WTC11 (cell line): Measurements from ENCODE around the gene MAP3K14. TPM values are rescaled to one million over a fixed set of nuclear protein-coding genes. Genes with fewer than 3 reads are reported as not detected.

Experiments
- ATAC-seq: fragments of 200-7000 bp; cut with Tn5 transposase; 2 replicates; pipeline ENCODE4 v1.10.0; 2021; ENCODE audit warnings: mild to moderate bottlenecking, moderate library complexity
- CTCF ChIA-PET: fragments of 300-600 bp; sonication (Branson Sonifier 250); formaldehyde crosslinking; loops from one replicate; lab custom pipeline; 2021; ENCODE audit warnings: antibody characterized with exemption; lab: Charles Lee
- POLR2A ChIA-PET: fragments of 350-600 bp; sonication (Branson Sonifier 250); formaldehyde crosslinking; loops from one replicate; lab custom pipeline; 2021; ENCODE audit warnings: antibody characterized with exemption; lab: Charles Lee
- DNase-seq: peaks from one replicate; pipeline ENCODE4 v3.0.0; 2021; ENCODE audit warnings: low spot score
- H3K27ac Mint-ChIP-seq: 2 replicates; pipeline ENCODE4 v1.8.0; 2021; ENCODE audit warnings: mixed read lengths
- H3K27me3 Mint-ChIP-seq: 2 replicates; pipeline ENCODE4 v1.8.0; 2021; ENCODE audit warnings: low read depth, mild to moderate bottlenecking, moderate library complexity, mixed read lengths
- H3K36me3 Mint-ChIP-seq: 2 replicates; pipeline ENCODE4 v1.8.0; 2021; ENCODE audit warnings: mixed read lengths
- H3K4me1 Mint-ChIP-seq: 2 replicates; pipeline ENCODE4 v1.8.0; 2022; ENCODE audit warnings: mixed read lengths
- H3K4me3 Mint-ChIP-seq: 2 replicates; pipeline ENCODE4 v1.8.0; 2021; ENCODE audit warnings: mild to moderate bottlenecking, moderate library complexity, mixed read lengths
- H3K9me3 Mint-ChIP-seq: 2 replicates; pipeline ENCODE4 v1.8.0; 2021; ENCODE audit warnings: mixed read lengths
- AR ChIP-seq: fragments of 250-450 bp; sonication (Bioruptor Pico); IDR thresholded peaks from 2 replicates; pipeline ENCODE4 v1.9.0; 2021; ENCODE audit warnings: mild to moderate bottlenecking
- ATF2 ChIP-seq: sonication (generic); formaldehyde crosslinking; IDR thresholded peaks from 2 replicates; pipeline ENCODE4 v1.8.1; 2022; ENCODE audit warnings: low read depth, missing genetic modification reagents, borderline replicate concordance
- CDX4 ChIP-seq: fragments of 250-450 bp; sonication (Bioruptor Pico); IDR thresholded peaks from 2 replicates; pipeline ENCODE4 v1.9.0; 2021; ENCODE audit warnings: moderate library complexity, mild to moderate bottlenecking, inconsistent platforms, borderline replicate concordance
- CREM ChIP-seq: sonication (generic); formaldehyde crosslinking; IDR thresholded peaks from 2 replicates; pipeline ENCODE4 v1.8.1; 2022; ENCODE audit warnings: mild to moderate bottlenecking, missing genetic modification reagents, moderate library complexity
- EMX1 ChIP-seq: fragments of 250-450 bp; sonication (Bioruptor Pico); IDR thresholded peaks from 2 replicates; pipeline ENCODE4 v1.8.0; 2021; ENCODE audit warnings: mild to moderate bottlenecking
- FOXJ3 ChIP-seq: sonication (generic); formaldehyde crosslinking; IDR thresholded peaks from 2 replicates; pipeline ENCODE4 v1.9.0; 2021; ENCODE audit warnings: missing genetic modification reagents, mild to moderate bottlenecking, borderline replicate concordance
- GRHL2 ChIP-seq: fragments of 250-450 bp; sonication (Bioruptor Pico); IDR thresholded peaks from 2 replicates; pipeline ENCODE4 v1.8.0; 2022; ENCODE audit warnings: mild to moderate bottlenecking, moderate library complexity; ENCODE audit not compliant: insufficient replicate concordance, severe bottlenecking
- HMGA2 ChIP-seq: fragments of 250-450 bp; sonication (Bioruptor Pico); IDR thresholded peaks from 2 replicates; pipeline ENCODE4 v1.4.0; 2021; ENCODE audit warnings: mild to moderate bottlenecking, moderate library complexity
- IRF1 ChIP-seq: sonication (generic); formaldehyde crosslinking; IDR thresholded peaks from 2 replicates; pipeline ENCODE4 v1.8.0; 2023; ENCODE audit warnings: missing genetic modification reagents
- NFE2L1 ChIP-seq: sonication (generic); formaldehyde crosslinking; IDR thresholded peaks from 2 replicates; pipeline ENCODE4 v1.8.1; 2023; ENCODE audit warnings: missing genetic modification reagents
- NR2C2 ChIP-seq: sonication (generic); formaldehyde crosslinking; IDR thresholded peaks from 2 replicates; pipeline ENCODE4 v1.8.0; 2022; ENCODE audit warnings: mild to moderate bottlenecking, missing genetic modification reagents
- PREB ChIP-seq: sonication (generic); formaldehyde crosslinking; IDR thresholded peaks from 2 replicates; pipeline ENCODE4 v1.8.1; 2022; ENCODE audit warnings: mild to moderate bottlenecking, missing genetic modification reagents, moderate library complexity, borderline replicate concordance
- RORB ChIP-seq: fragments of 250-450 bp; sonication (Bioruptor Pico); IDR thresholded peaks from 2 replicates; pipeline ENCODE4 v1.9.0; 2021; ENCODE audit warnings: mild to moderate bottlenecking
- TEAD1 ChIP-seq: sonication (generic); formaldehyde crosslinking; IDR thresholded peaks from 2 replicates; pipeline ENCODE4 v1.8.0; 2022; ENCODE audit warnings: mild to moderate bottlenecking, missing genetic modification reagents
- TEAD4 ChIP-seq: sonication (generic); formaldehyde crosslinking; IDR thresholded peaks from 2 replicates; pipeline ENCODE4 v1.8.0; 2022; ENCODE audit warnings: mild to moderate bottlenecking, missing genetic modification reagents
- ZNF317 ChIP-seq: sonication (generic); formaldehyde crosslinking; IDR thresholded peaks from 2 replicates; pipeline ENCODE4 v1.8.1; 2023; ENCODE audit warnings: low read depth, mild to moderate bottlenecking, moderate library complexity, missing genetic modification reagents, borderline replicate concordance
- ZNF425 ChIP-seq: fragments of 250-450 bp; sonication (Bioruptor Pico); conservative IDR thresholded peaks from 2 replicates; pipeline ENCODE4 v1.9.0; 2021; ENCODE audit warnings: mild to moderate bottlenecking
- ZNF532 ChIP-seq: fragments of 250-450 bp; sonication (Bioruptor Pico); IDR thresholded peaks from 2 replicates; pipeline ENCODE4 v1.9.0; 2021; ENCODE audit warnings: mild to moderate bottlenecking, borderline replicate concordance
- total RNA-seq: library from RNA; stranded (reverse); gene quantifications from 3 replicates; pipeline ENCODE4 v1.2.3, GENCODE V29; 2021

Gene MAP3K14
- total RNA-seq, 1 experiment from 2014 or later = 4.0 TPM

- CTCF ChIA-PET = interaction anchor here (1.0 to 2.4 kb wide), 4 partner anchors 42 to 106 kb away, joined by 3 to 9 read pairs (median 3); no protein-coding TSS in a partner anchor
- H3K27ac Mint-ChIP-seq = no peak overlapping the region
Observed at GRCh38 chr17:45319239-45319703, 2.5 kb upstream of the MAP3K14 start.

GRCh38 chr17:45318561-45319230 is 1.9 kb upstream of the MAP3K14 start:
- H3K27ac Mint-ChIP-seq = no peak overlapping the region
- ChIA-PET CTCF (interaction anchor here (1.0 to 2.4 kb wide), 3 partner anchors 42 to 107 kb away, joined by 3 to 9 read pairs (median 3); no protein-coding TSS in a partner anchor), POLR2A (no interaction called here)
- H3K36me3 Mint-ChIP-seq = no peaks in the 10 kb centered on the region
- ATAC-seq (no peak), DNase-seq (no peak)
- H3K4me3 Mint-ChIP-seq = no peak overlapping the region
- peaks cover 22% of the 10 kb centered on the region for H3K4me1 Mint-ChIP-seq
- H3K27me3 Mint-ChIP-seq = peaks cover 41% of the 10 kb centered on the region
- H3K9me3 Mint-ChIP-seq = no peaks in the 10 kb centered on the region
- TF ChIP-seq CREM (CRISPR knock-in tag) (no peak), GRHL2 (CRISPR knock-in tag) (no peak), TEAD4 (CRISPR knock-in tag) (no peak), PREB (CRISPR knock-in tag) (no peak), ATF2 (no peak), HMGA2 (CRISPR knock-in tag) (no peak), EMX1 (CRISPR knock-in tag) (no peak), CDX4 (CRISPR knock-in tag) (no peak), ZNF317 (CRISPR knock-in tag) (no peak), ZNF532 (CRISPR knock-in tag) (no peak), ZNF425 (CRISPR knock-in tag) (no peak), FOXJ3 (CRISPR knock-in tag) (no peak)

More at GRCh38 chr17:45319239-45319703, 2.5 kb upstream of the MAP3K14 start:
- DNase-seq (no peak), ATAC-seq (no peak)
- Mint-ChIP-seq H3K4me1 (peaks cover 20% of the 10 kb centered on the region), H3K4me3 (no peak overlapping the region), H3K36me3 (no peaks in the 10 kb centered on the region), H3K27me3 (peaks cover 46% of the 10 kb centered on the region), H3K9me3 (no peaks in the 10 kb centered on the region)
- TF ChIP-seq RORB (CRISPR knock-in tag) = no peak
- TF ChIP-seq NR2C2 (CRISPR knock-in tag) = no peak
- no peak for TF ChIP-seq TEAD1
- TF ChIP-seq AR (CRISPR knock-in tag) = no peak
- TF ChIP-seq IRF1 = no peak
- no peak for TF ChIP-seq NFE2L1
- POLR2A ChIA-PET = no interaction called here
